H9 (cell line): ENCODE results near the gene BTBD8. TPM values are rescaled to one million over a fixed set of nuclear protein-coding genes. Genes with fewer than 3 reads are reported as not detected.

ENCODE experiments used
- DNase-seq: peaks from one replicate; pipeline ENCODE4 v3.0.0-alpha.2; 2017
- H2AFZ ChIP-seq: one replicate; pipeline ENCODE4 v1.6.1; 2013; ENCODE audit warnings: mild to moderate bottlenecking, low read length, control low read depth, moderate library complexity
- H2AK5ac ChIP-seq: 2 replicates; pipeline ENCODE4 v1.6.1; 2013; ENCODE audit warnings: low read length, control low read depth, mixed read lengths; ENCODE audit not compliant: insufficient read length
- H2BK120ac ChIP-seq: one replicate; pipeline ENCODE4 v1.6.1; 2013; ENCODE audit warnings: low read depth, mild to moderate bottlenecking, low read length, control low read depth, inconsistent platforms; ENCODE audit not compliant: poor library complexity, severe bottlenecking
- H2BK12ac ChIP-seq: 2 replicates; pipeline ENCODE4 v1.6.1; 2013; ENCODE audit warnings: low read length, control low read depth, mixed read lengths, low read depth; ENCODE audit not compliant: insufficient read length
- H2BK15ac ChIP-seq: 2 replicates; pipeline ENCODE4 v1.6.1; 2013; ENCODE audit warnings: low read depth, low read length, control low read depth
- H2BK20ac ChIP-seq: one replicate; pipeline ENCODE4 v1.6.1; 2013; ENCODE audit warnings: low read depth, mild to moderate bottlenecking, low read length, control low read depth, inconsistent platforms; ENCODE audit not compliant: poor library complexity, severe bottlenecking
- H2BK5ac ChIP-seq: 2 replicates; pipeline ENCODE4 v1.6.1; 2013; ENCODE audit warnings: low read length, control low read depth, mixed read lengths; ENCODE audit not compliant: insufficient read length
- H3K14ac ChIP-seq: 2 replicates; pipeline ENCODE4 v1.6.1; 2013; ENCODE audit warnings: low read length, control low read depth; ENCODE audit not compliant: insufficient read depth
- H3K18ac ChIP-seq: 2 replicates; pipeline ENCODE4 v1.6.1; 2013; ENCODE audit warnings: low read depth, mild to moderate bottlenecking, mixed read lengths, low read length, control low read depth; ENCODE audit not compliant: insufficient read length
- H3K23ac ChIP-seq: 2 replicates; pipeline ENCODE4 v1.6.1; 2013; ENCODE audit warnings: low read length, control low read depth, mixed read lengths, low read depth; ENCODE audit not compliant: insufficient read length
- H3K23me2 ChIP-seq: 2 replicates; pipeline ENCODE4 v1.6.1; 2013; ENCODE audit warnings: low read depth, mild to moderate bottlenecking, mixed read lengths, low read length, control low read depth; ENCODE audit not compliant: insufficient read length, poor library complexity, severe bottlenecking
- H3K27ac ChIP-seq: 2 replicates; pipeline ENCODE4 v1.5.1; 2013; ENCODE audit warnings: low read length, control low read depth, mixed read lengths, low read depth; ENCODE audit not compliant: insufficient read length
- H3K27me3 ChIP-seq: 2 replicates; pipeline ENCODE4 v1.6.1; 2013; ENCODE audit warnings: low read length, control low read depth, inconsistent platforms; ENCODE audit not compliant: insufficient read depth
- H3K4ac ChIP-seq: 2 replicates; pipeline ENCODE4 v1.6.1; 2013; ENCODE audit warnings: low read depth, mild to moderate bottlenecking, control low read depth, inconsistent platforms, low read length, moderate library complexity
- H3K4me1 ChIP-seq: 2 replicates; pipeline ENCODE4 v1.6.1; 2013; ENCODE audit warnings: low read length, control low read depth, inconsistent platforms; ENCODE audit not compliant: insufficient read depth
- H3K4me2 ChIP-seq: 2 replicates; pipeline ENCODE4 v1.6.1; 2013; ENCODE audit warnings: low read length, control low read depth, mixed read lengths; ENCODE audit not compliant: insufficient read length, insufficient read depth
- H3K56ac ChIP-seq: 2 replicates; pipeline ENCODE4 v1.6.1; 2013; ENCODE audit warnings: low read depth, mild to moderate bottlenecking, mixed read lengths, low read length, control low read depth; ENCODE audit not compliant: insufficient read length
- H3K79me1 ChIP-seq: 2 replicates; pipeline ENCODE4 v1.6.1; 2013; ENCODE audit warnings: low read depth, mild to moderate bottlenecking, moderate library complexity, low read length, control low read depth, inconsistent platforms; ENCODE audit not compliant: insufficient read depth, poor library complexity, severe bottlenecking
- H3K79me2 ChIP-seq: 2 replicates; pipeline ENCODE4 v1.6.1; 2013; ENCODE audit warnings: low read length, control low read depth, inconsistent platforms; ENCODE audit not compliant: insufficient read depth
- H3K9ac ChIP-seq: 2 replicates; pipeline ENCODE4 v1.6.1; 2013; ENCODE audit warnings: low read length, control low read depth, mixed read lengths; ENCODE audit not compliant: insufficient read length; ENCODE audit errors: extremely low read depth
- H3K9me3 ChIP-seq: one replicate; pipeline ENCODE4 v1.6.1; 2013; ENCODE audit warnings: low read depth, low read length, inconsistent platforms; ENCODE audit not compliant: control insufficient read depth
- H3T11ph ChIP-seq: one replicate; pipeline ENCODE4 v1.6.1; 2013; ENCODE audit warnings: mild to moderate bottlenecking, low read length, control low read depth, inconsistent platforms
- H4K20me1 ChIP-seq: one replicate; pipeline ENCODE4 v1.6.1; 2013; ENCODE audit not compliant: control insufficient read depth, insufficient read length, insufficient read depth
- H4K5ac ChIP-seq: 2 replicates; pipeline ENCODE4 v1.6.1; 2013; ENCODE audit warnings: low read depth, mild to moderate bottlenecking, mixed read lengths, low read length, control low read depth; ENCODE audit not compliant: insufficient read length
- H4K8ac ChIP-seq: replicated peaks from 2 replicates; pipeline ENCODE4 v1.6.1; 2013; ENCODE audit warnings: low read length, control low read depth, mixed read lengths, low read depth; ENCODE audit not compliant: insufficient read length
- H4K91ac ChIP-seq: 2 replicates; pipeline ENCODE4 v1.6.1; 2013; ENCODE audit warnings: low read depth, mild to moderate bottlenecking, moderate library complexity, mixed read lengths, low read length, control low read depth; ENCODE audit not compliant: insufficient read length
- H3K27ac Mint-ChIP-seq, 3 experiments: 2 replicates in 2 of 3; 3 replicates in 1 of 3; pipeline ENCODE4 v1.8.0; 2020 to 2021; ENCODE audit warnings: mixed read lengths in 3 of 3, mild to moderate bottlenecking in 1 of 3, moderate library complexity in 1 of 3
- H3K27me3 Mint-ChIP-seq: 2 replicates; pipeline ENCODE4 v1.8.0; 2021; ENCODE audit warnings: low read depth, mild to moderate bottlenecking, moderate library complexity, mixed read lengths
- H3K36me3 Mint-ChIP-seq, 3 experiments: 2 replicates in 2 of 3; 3 replicates in 1 of 3; pipeline ENCODE4 v1.8.0; 2020 to 2021; ENCODE audit warnings: low read depth in 3 of 3, mixed read lengths in 3 of 3; ENCODE audit not compliant: insufficient read depth in 1 of 3
- H3K4me1 Mint-ChIP-seq, 2 experiments: 2 replicates each; pipeline ENCODE4 v1.8.0; 2020; ENCODE audit warnings: mixed read lengths in 2 of 2
- H3K4me3 Mint-ChIP-seq, 2 experiments: 2 replicates in 1 of 2; 3 replicates in 1 of 2; pipeline ENCODE4 v1.8.0; 2020 to 2021; ENCODE audit warnings: mild to moderate bottlenecking in 2 of 2, mixed read lengths in 2 of 2, moderate library complexity in 1 of 2
- H3K9me3 Mint-ChIP-seq, 2 experiments: 2 replicates in 1 of 2; 3 replicates in 1 of 2; pipeline ENCODE4 v1.8.0; 2020; ENCODE audit warnings: mild to moderate bottlenecking in 2 of 2, mixed read lengths in 2 of 2, moderate library complexity in 1 of 2
- CTCF ChIP-seq: fragments of 200-600 bp; sonication (generic); conservative IDR thresholded peaks from 3 replicates; pipeline ENCODE4 v1.8.0; 2021; ENCODE audit warnings: antibody characterized with exemption, mild to moderate bottlenecking
- WGBS: extraction: QIAGEN DNeasy Blood & Tissue Kit; methylation state at CpG from one replicate; pipeline ENCODE4 v1.1.7; 2013; ENCODE audit warnings: missing lambda C conversion rate, low lambda C conversion rate, mixed read lengths; ENCODE audit not compliant: insufficient read length; ENCODE audit errors: extremely low coverage; 5-methylcytosine and 5-hydroxymethylcytosine counted together
- total RNA-seq: library from RNA; stranded (reverse); gene quantifications from 2 replicates; pipeline ENCODE4 v1.2.1, GENCODE V29; 2021

The BTBD8 gene
- total RNA-seq, 1 experiment from 2014 or later: 1.4 TPM

GRCh38 chr1:92201973-92202372 is 121.8 kb downstream of the BTBD8 start:
- H2BK120ac ChIP-seq: no peak overlapping the region
- no peak overlapping the region for H2AK5ac ChIP-seq
- Mint-ChIP-seq H3K27ac (no peak overlapping the region), H3K27me3 (no peaks in the 10 kb centered on the region), H3K9me3 (no peaks in the 10 kb centered on the region), H3K36me3 (no peaks in the 10 kb centered on the region), H3K4me3 (no peak overlapping the region), H3K4me1 (no peaks in the 10 kb centered on the region)
- no peak overlapping the region for H3K9ac ChIP-seq
- no peak overlapping the region for H3K56ac ChIP-seq
- H3K9me3 ChIP-seq: no peaks in the 10 kb centered on the region
- H3K18ac ChIP-seq: no peak overlapping the region
- no peak overlapping the region for H4K5ac ChIP-seq
- H4K20me1 ChIP-seq: no peaks in the 10 kb centered on the region
- no peak overlapping the region for H2BK12ac ChIP-seq
- H3K79me2 ChIP-seq: no peaks in the 10 kb centered on the region
- H3K4ac ChIP-seq: no peak overlapping the region
- H3K23ac ChIP-seq: no peak overlapping the region
- H3K79me1 ChIP-seq: no peaks in the 10 kb centered on the region
- no peak overlapping the region for H4K8ac ChIP-seq
- no peak for DNase-seq
- TF ChIP-seq CTCF: no peak
- H3K4me2 ChIP-seq: no peak overlapping the region
- no peaks in the 10 kb centered on the region for H3K4me1 ChIP-seq
- no peak overlapping the region for H4K91ac ChIP-seq
- H2BK15ac ChIP-seq: no peak overlapping the region
- H3T11ph ChIP-seq: no peak overlapping the region
- WGBS: no CpG with 5 or more reads among the region's 5 CpGs
- H2BK5ac ChIP-seq: no peak overlapping the region
- no peak overlapping the region for H2BK20ac ChIP-seq
- H3K27ac ChIP-seq: no peak overlapping the region
- no peaks in the 10 kb centered on the region for H3K23me2 ChIP-seq
- H3K27me3 ChIP-seq: no peaks in the 10 kb centered on the region
- no peak overlapping the region for H3K14ac ChIP-seq
- no peak overlapping the region for H2AFZ ChIP-seq
